Fibroblast of peridontal ligament (primary cell): ENCODE measurements around the gene RNU1-3.

ENCODE experiments used
- DNase-seq: peaks from one replicate; pipeline ENCODE4 v3.0.0-alpha.2; 2010; ENCODE audit errors: extremely low read depth

RNU1-3 gene

GRCh38 chr1:16618719-16619118, 48.0 kb downstream of the RNU1-3 start:
- no peak for DNase-seq

GRCh38 chr1:16617778-16618580, 48.8 kb downstream of the RNU1-3 start:
- DNase-seq, result no peak

- DNase-seq, result no peak
Observed at GRCh38 chr1:16617114-16617631, 49.6 kb downstream of the RNU1-3 start.
